Measurements from ENCODE around the gene DHRSX. TPM values are rescaled to one million over a fixed set of nuclear protein-coding genes. Genes with fewer than 3 reads are reported as not detected.

DHRSX gene
- total RNA-seq, 1 donor from 2014 or later, result 34.2 TPM

DNA sequence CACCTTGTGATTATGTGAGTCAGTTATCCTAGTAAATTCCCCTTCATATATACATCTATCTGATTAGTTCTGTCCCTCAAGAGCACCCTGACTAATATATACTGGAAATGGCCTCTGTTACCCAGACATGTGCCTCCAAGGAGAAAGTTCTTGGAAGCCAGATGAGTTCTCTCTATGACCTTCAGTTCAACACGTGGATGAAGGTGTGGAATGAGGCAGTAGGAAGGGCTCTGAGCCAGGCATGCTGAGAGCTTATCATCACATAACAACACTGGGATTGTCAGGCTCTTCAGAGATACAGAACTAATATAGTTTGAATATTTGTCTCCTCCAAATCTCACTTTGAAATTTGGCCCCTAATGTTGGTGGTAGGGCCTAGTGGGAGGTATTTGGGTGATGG is 44.4 kb upstream of the DHRSX start:
- H3K4me3 Mint-ChIP-seq, result no peak overlapping the region

GRCh38 chrX:2542826-2543521 is 42.2 kb upstream of the DHRSX start:
- H3K4me3 Mint-ChIP-seq, result no peak overlapping the region
- no peaks in the 10 kb centered on the region for H3K36me3 Mint-ChIP-seq
- H3K27me3 Mint-ChIP-seq, result no peaks in the 10 kb centered on the region
- no peak overlapping the region for H3K27ac Mint-ChIP-seq
- no peak for DNase-seq (ENCODE audit: extremely low spot score, unreplicated experiment)
- H3K4me1 Mint-ChIP-seq (ENCODE audit: unreplicated experiment), result peaks cover 4% of the 10 kb centered on the region
- TF ChIP-seq, protein P1, sequence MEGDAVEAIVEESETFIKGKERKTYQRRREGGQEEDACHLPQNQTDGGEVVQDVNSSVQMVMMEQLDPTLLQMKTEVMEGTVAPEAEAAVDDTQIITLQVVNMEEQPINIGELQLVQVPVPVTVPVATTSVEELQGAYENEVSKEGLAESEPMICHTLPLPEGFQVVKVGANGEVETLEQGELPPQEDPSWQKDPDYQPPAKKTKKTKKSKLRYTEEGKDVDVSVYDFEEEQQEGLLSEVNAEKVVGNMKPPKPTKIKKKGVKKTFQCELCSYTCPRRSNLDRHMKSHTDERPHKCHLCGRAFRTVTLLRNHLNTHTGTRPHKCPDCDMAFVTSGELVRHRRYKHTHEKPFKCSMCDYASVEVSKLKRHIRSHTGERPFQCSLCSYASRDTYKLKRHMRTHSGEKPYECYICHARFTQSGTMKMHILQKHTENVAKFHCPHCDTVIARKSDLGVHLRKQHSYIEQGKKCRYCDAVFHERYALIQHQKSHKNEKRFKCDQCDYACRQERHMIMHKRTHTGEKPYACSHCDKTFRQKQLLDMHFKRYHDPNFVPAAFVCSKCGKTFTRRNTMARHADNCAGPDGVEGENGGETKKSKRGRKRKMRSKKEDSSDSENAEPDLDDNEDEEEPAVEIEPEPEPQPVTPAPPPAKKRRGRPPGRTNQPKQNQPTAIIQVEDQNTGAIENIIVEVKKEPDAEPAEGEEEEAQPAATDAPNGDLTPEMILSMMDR (conservative IDR thresholded peaks at IDR 0.05), result no peak
- peaks cover 10% of the 10 kb centered on the region for H3K9me3 Mint-ChIP-seq

More for the DNA sequence above, 44.4 kb upstream of the DHRSX start:
- Mint-ChIP-seq H3K27me3 (no peaks in the 10 kb centered on the region), H3K9me3 (peaks cover 16% of the 10 kb centered on the region), H3K27ac (no peak overlapping the region), H3K36me3 (no peaks in the 10 kb centered on the region), H3K4me1 (ENCODE audit: unreplicated experiment) (peaks cover 17% of the 10 kb centered on the region)
- TF ChIP-seq, protein P1 (conservative IDR thresholded peaks at IDR 0.05), result no peak
- no peak for DNase-seq (ENCODE audit: extremely low spot score, unreplicated experiment)

- DNase-seq (ENCODE audit: extremely low spot score, unreplicated experiment), result no peak
- Mint-ChIP-seq H3K27ac (no peak overlapping the region), H3K27me3 (no peaks in the 10 kb centered on the region), H3K9me3 (peaks cover 10% of the 10 kb centered on the region), H3K4me1 (ENCODE audit: unreplicated experiment) (peaks cover 9% of the 10 kb centered on the region), H3K36me3 (no peaks in the 10 kb centered on the region), H3K4me3 (no peak overlapping the region)
- TF ChIP-seq, protein P1 (conservative IDR thresholded peaks at IDR 0.05), result no peak
Measured at GRCh38 chrX:2541603-2542002, 40.8 kb upstream of the DHRSX start.

DNA sequence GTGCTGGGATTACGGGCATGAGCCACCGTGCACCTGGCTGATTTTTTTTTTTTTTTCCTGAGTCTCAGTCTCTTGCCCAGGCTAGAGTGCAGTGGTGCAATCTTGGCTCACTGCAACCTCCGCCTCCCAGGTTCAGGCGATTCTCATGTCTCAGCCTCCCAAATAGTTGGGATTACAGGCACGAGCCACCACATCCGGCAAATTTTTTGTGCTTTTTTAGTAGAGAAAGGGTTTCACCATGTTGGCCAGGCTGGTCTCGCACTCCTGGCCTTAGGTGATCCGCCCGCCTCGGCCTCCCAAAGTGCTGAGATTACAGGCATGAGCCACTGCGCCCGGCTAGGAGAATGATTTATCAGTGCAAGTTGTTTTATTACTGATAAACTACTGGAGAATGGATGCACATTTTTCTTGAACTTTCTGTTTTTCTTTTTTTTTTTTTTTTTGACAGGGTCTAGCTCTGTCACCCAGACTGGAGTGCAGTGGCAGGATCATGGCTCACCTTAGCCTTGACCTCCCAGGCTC is 39.7 kb upstream of the DHRSX start:
- Mint-ChIP-seq H3K27ac (no peak overlapping the region), H3K4me3 (no peak overlapping the region), H3K36me3 (no peaks in the 10 kb centered on the region), H3K27me3 (no peaks in the 10 kb centered on the region), H3K4me1 (ENCODE audit: unreplicated experiment) (peaks cover 9% of the 10 kb centered on the region), H3K9me3 (peaks cover under 1% of the 10 kb centered on the region)
- TF ChIP-seq, protein P1 (conservative IDR thresholded peaks at IDR 0.05), result no peak
- DNase-seq (ENCODE audit: extremely low spot score, unreplicated experiment), result no peak

DNA sequence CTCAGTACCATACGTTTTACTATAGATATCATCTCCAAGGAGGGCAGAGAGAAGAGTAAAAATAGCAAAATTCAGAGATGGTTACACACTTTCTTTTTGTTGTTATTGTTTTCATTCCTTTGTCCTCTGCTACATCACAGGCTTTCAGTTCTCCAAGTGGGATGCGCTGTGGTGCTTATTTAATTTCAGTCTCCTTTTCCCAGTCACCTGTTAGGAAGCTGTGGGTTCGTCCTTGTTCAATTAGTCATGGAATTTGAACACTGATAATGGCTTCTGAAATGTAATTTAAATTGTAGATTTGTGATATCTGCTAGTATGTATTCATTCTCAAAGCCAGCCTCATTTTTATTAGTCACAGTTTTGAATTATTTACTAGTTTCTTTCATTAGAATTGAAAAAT is 38.8 kb upstream of the DHRSX start:
- no peaks in the 10 kb centered on the region for H3K9me3 Mint-ChIP-seq
- H3K4me3 Mint-ChIP-seq, result no peak overlapping the region
- peaks cover 9% of the 10 kb centered on the region for H3K4me1 Mint-ChIP-seq (ENCODE audit: unreplicated experiment)
- H3K36me3 Mint-ChIP-seq, result no peaks in the 10 kb centered on the region
- DNase-seq (ENCODE audit: extremely low spot score, unreplicated experiment), result no peak
- no peaks in the 10 kb centered on the region for H3K27me3 Mint-ChIP-seq
- TF ChIP-seq, protein P1 (conservative IDR thresholded peaks at IDR 0.05), result no peak
- H3K27ac Mint-ChIP-seq, result no peak overlapping the region
